Adipose tissue (tissue), 3 donors: Measurements from ENCODE around the gene IFI30. TPM values are rescaled to one million over a fixed set of nuclear protein-coding genes. Genes with fewer than 3 reads are reported as not detected.

Source experiments
- polyA plus RNA-seq, 3 donors: library from polyadenylated mRNA; stranded (reverse); fragments of 200-250 nt; gene quantifications; one replicate each; pipeline ENCODE4 v1.2.3, GENCODE V29; 2013
- donor health status: healthy with polysubstance abuse.
- donor health status: Bipolar disorder and iron deficiency.
- donor health status: healthy.

The IFI30 gene
- polyA plus RNA-seq, 3 donors, result 30.8 to 205 (median 70.3) TPM

Other genes starting within 250 kb of the IFI30 start
- 100 to 1,000 TPM in 2 of 3 donors, 10 to 100 TPM in 1; 77.4 to 149 (median 111) TPM for gene CCDC124, start 240.8 kb upstream of the IFI30 start, polyA plus RNA-seq
- under 1 TPM in 2 of 3 donors, not detected in 1; 0.06 to 0.34 TPM for gene KCNN1, start 206.7 kb upstream of the IFI30 start, polyA plus RNA-seq
- gene ARRDC2, start 165.6 kb upstream of the IFI30 start, polyA plus RNA-seq, result 10 to 100 TPM; 11.1 to 48.6 (median 15.4) TPM
- gene IL12RB1, start 86.9 kb upstream of the IFI30 start, polyA plus RNA-seq, result 1 to 10 TPM in 1 of 3 donors, under 1 TPM in 2; 0.31 to 1.2 (median 1.00) TPM
- 10 to 100 TPM in 1 of 3 donors, 1 to 10 TPM in 2; 3.5 to 10.8 (median 5.5) TPM for gene MAST3, start 76.0 kb upstream of the IFI30 start, polyA plus RNA-seq
- 1 to 10 TPM; 1.4 to 5.2 (median 1.6) TPM for gene PIK3R2, start 20.6 kb upstream of the IFI30 start, polyA plus RNA-seq
- 10 to 100 TPM in 2 of 3 donors, 1 to 10 TPM in 1; 8.0 to 14.6 (median 10.6) TPM for gene MPV17L2, start 19.4 kb downstream of the IFI30 start, polyA plus RNA-seq
- gene RAB3A, start 30.2 kb downstream of the IFI30 start, polyA plus RNA-seq, result 1 to 10 TPM in 2 of 3 donors, under 1 TPM in 1; 1.00 to 5.2 (median 1.5) TPM
- 1 to 10 TPM in 1 of 3 donors, under 1 TPM in 2; 0.20 to 4.0 (median 0.22) TPM for gene PDE4C, start 52.6 kb downstream of the IFI30 start, polyA plus RNA-seq
- gene IQCN, start 100.6 kb downstream of the IFI30 start, polyA plus RNA-seq, result 10 to 100 TPM in 1 of 3 donors, 1 to 10 TPM in 2; 1.3 to 11.2 (median 1.7) TPM
- gene JUND, start 107.8 kb downstream of the IFI30 start, polyA plus RNA-seq, result 100 to 1,000 TPM; 165 to 392 (median 214) TPM
- gene LSM4, start 149.3 kb downstream of the IFI30 start, polyA plus RNA-seq, result 100 to 1,000 TPM in 2 of 3 donors, 10 to 100 TPM in 1; 46.3 to 118 (median 100) TPM
- gene PGPEP1, start 166.8 kb downstream of the IFI30 start, polyA plus RNA-seq, result 10 to 100 TPM in 2 of 3 donors, 1 to 10 TPM in 1; 9.1 to 17.2 (median 14.5) TPM
- gene GDF15, start 212.3 kb downstream of the IFI30 start, polyA plus RNA-seq, result 100 to 1,000 TPM in 1 of 3 donors, 1 to 10 TPM in 2; 1.8 to 107 (median 3.5) TPM
- 1 to 10 TPM; 1.6 to 9.8 (median 7.1) TPM for gene LRRC25, start 223.8 kb downstream of the IFI30 start, polyA plus RNA-seq
- 10 to 100 TPM; 28.1 to 83.2 (median 72.5) TPM for gene SSBP4, start 245.6 kb downstream of the IFI30 start, polyA plus RNA-seq